ENCODE measurements around the gene BBS2.

DNA sequence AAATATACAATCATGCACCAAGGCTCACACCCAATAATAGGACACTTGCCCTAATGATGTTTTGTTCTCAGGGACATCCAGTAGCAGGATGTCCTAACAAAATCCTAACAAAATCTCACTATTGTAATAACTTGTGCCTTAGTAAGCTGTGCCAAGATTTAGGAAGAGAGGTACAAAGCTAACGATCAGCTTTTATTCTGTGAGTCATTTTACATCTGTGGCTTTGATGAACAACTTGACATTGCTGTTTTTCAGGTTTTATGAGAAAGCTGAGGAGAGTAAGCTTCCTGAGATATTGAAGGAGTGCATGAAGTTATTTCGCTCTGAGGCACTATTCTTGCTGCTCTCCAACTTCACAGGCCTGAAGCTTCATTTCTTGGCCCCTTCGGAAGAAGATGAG, 49.6 kb downstream of the BBS2 start:
- TF ChIP-seq GATA2 (IDR thresholded peaks at IDR 0.05; ENCODE audit: low read depth, low read length), result no peak
- no peak for TF ChIP-seq GATA3 (IDR thresholded peaks at IDR 0.05; ENCODE audit: low read depth, low read length)
